A673 (cell line): ENCODE measurements around the gene SSBP4. TPM values are rescaled to one million over a fixed set of nuclear protein-coding genes. Genes with fewer than 3 reads are reported as not detected.
A peak's percentile ranks its signal among the peaks of the same experiment; 100 is the strongest.

Experiments
- BruUV-seq: library from RNA; stranded (reverse); fragments of 400-500 nt; replicated peaks from 2 replicates; lab custom pipeline; 2021; lab: Mats Ljungman, UMichigan
- CTCF ChIA-PET: fragments of 300-600 bp; sonication (Branson Sonifier 250); formaldehyde crosslinking; loops from one replicate; lab custom pipeline; 2022; ENCODE audit warnings: antibody characterized with exemption; lab: Charles Lee
- POLR2A ChIA-PET: fragments of 300-600 bp; sonication (Branson Sonifier 250); formaldehyde crosslinking; loops from one replicate; lab custom pipeline; 2022; ENCODE audit warnings: antibody characterized with exemption; ENCODE audit not compliant: low non-redundant PET; lab: Charles Lee
- DNase-seq: peaks from one replicate; pipeline ENCODE4 v3.0.0-alpha.2; 2015; ENCODE audit warnings: low spot score
- H3K27ac ChIP-seq: fragments of 200-600 bp; sonication (generic); 2 replicates; pipeline ENCODE4 v1.5.1; 2016; ENCODE audit warnings: mixed run types, low read depth, mild to moderate bottlenecking, mixed read lengths, antibody characterized with exemption, low read length; ENCODE audit not compliant: poor library complexity, severe bottlenecking
- H3K27me3 ChIP-seq: fragments of 200-600 bp; sonication (generic); replicated peaks from 2 replicates; pipeline ENCODE4 v1.6.1; 2017; ENCODE audit warnings: mixed run types, low read depth, mild to moderate bottlenecking, mixed read lengths, antibody characterized with exemption, low read length; ENCODE audit not compliant: insufficient read depth, poor library complexity
- H3K36me3 ChIP-seq: fragments of 200-600 bp; sonication (generic); 2 replicates; pipeline ENCODE4 v1.6.1; 2016; ENCODE audit warnings: mixed run types, mild to moderate bottlenecking, mixed read lengths, antibody characterized with exemption, low read length; ENCODE audit not compliant: insufficient read depth, poor library complexity, severe bottlenecking
- H3K4me1 ChIP-seq: fragments of 200-600 bp; sonication (generic); 2 replicates; pipeline ENCODE4 v1.6.1; 2017; ENCODE audit warnings: mixed run types, mild to moderate bottlenecking, mixed read lengths, antibody characterized with exemption, low read length; ENCODE audit not compliant: insufficient read depth, poor library complexity, severe bottlenecking
- H3K4me3 ChIP-seq: fragments of 200-600 bp; sonication (generic); 2 replicates; pipeline ENCODE4 v1.5.1; 2016; ENCODE audit warnings: low read depth, mixed run types, mild to moderate bottlenecking, mixed read lengths, low read length; ENCODE audit not compliant: poor library complexity, severe bottlenecking
- H3K9me3 ChIP-seq: fragments of 200-600 bp; sonication (generic); 2 replicates; pipeline ENCODE4 v1.6.1; 2016; ENCODE audit warnings: mixed run types, low read depth, mild to moderate bottlenecking, mixed read lengths, antibody characterized with exemption, low read length; ENCODE audit not compliant: poor library complexity, severe bottlenecking
- CTCF ChIP-seq: fragments of 300-800, 200-600 bp; sonication (generic); conservative IDR thresholded peaks from 2 replicates; pipeline ENCODE4 v1.5.1; 2017; ENCODE audit warnings: low read depth, mild to moderate bottlenecking, antibody characterized with exemption, low read length, moderate library complexity, mixed read lengths
- EZH2 ChIP-seq: fragments of 200-600 bp; sonication (generic); IDR thresholded peaks from 2 replicates; pipeline ENCODE4 v1.6.1; 2017; ENCODE audit warnings: borderline replicate concordance, low read depth, mild to moderate bottlenecking, mixed read lengths, antibody characterized with exemption, low read length; ENCODE audit not compliant: poor library complexity, severe bottlenecking
- intact Hi-C: fragments of 100-400 bp; cut with micrococcal nuclease; formaldehyde crosslinking; loops from one replicate; pipeline ENCODE4 v1.10.0; 2022; ENCODE audit not compliant: unreplicated experiment
- total RNA-seq: library from RNA; stranded (reverse); gene quantifications from 2 replicates; pipeline ENCODE4 v1.2.3, GENCODE V29; 2021

SSBP4 gene
- total RNA-seq, 1 experiment from 2014 or later = 248 TPM

- no peaks in the 10 kb centered on the region for H3K9me3 ChIP-seq
- H3K27ac ChIP-seq = no peak overlapping the region
- intact Hi-C loops = loop anchor here (10.0 kb wide), 3 partner anchors 134 to 524 kb away; partner anchors contain the start of genes COPE and DDX49
- CTCF ChIA-PET = no interaction called here
- no peak for DNase-seq
- H3K27me3 ChIP-seq = no peaks in the 10 kb centered on the region
- TF ChIP-seq EZH2 (no peak), CTCF (no peak)
- POLR2A ChIA-PET = no interaction called here
- peaks cover 8% of the 10 kb centered on the region for H3K4me1 ChIP-seq
- no TSS peak for BruUV-seq
- H3K4me3 ChIP-seq = no peak overlapping the region
- peaks cover 3% of the 10 kb centered on the region for H3K36me3 ChIP-seq
These were observed 41.7 kb downstream of the SSBP4 start for GRCh38 chr19:18460900-18461299.

- ChIA-PET POLR2A (no interaction called here), CTCF (interaction anchor here (0.5 to 1.2 kb wide), 5 partner anchors 10 to 360 kb away, joined by 3 to 9 read pairs (median 4); no protein-coding TSS in a partner anchor)
- Histone ChIP-seq H3K4me1 (peaks cover 8% of the 10 kb centered on the region), H3K36me3 (peaks cover 3% of the 10 kb centered on the region), H3K27me3 (no peaks in the 10 kb centered on the region), H3K27ac (no peak overlapping the region), H3K9me3 (no peaks in the 10 kb centered on the region), H3K4me3 (no peak overlapping the region)
- intact Hi-C loops = loop anchor here (10.0 kb wide), 3 partner anchors 133 to 523 kb away; partner anchors contain the start of genes COPE and DDX49
- DNase-seq = no peak
- no TSS peak for BruUV-seq
- no peak for TF ChIP-seq EZH2
- TF ChIP-seq CTCF = no peak
These were observed 42.3 kb downstream of the SSBP4 start for GRCh38 chr19:18461471-18461870.

- Histone ChIP-seq H3K9me3 (no peaks in the 10 kb centered on the region), H3K27ac (peak overlapping the region; percentile 42), H3K36me3 (no peaks in the 10 kb centered on the region), H3K4me1 (peaks cover 8% of the 10 kb centered on the region), H3K27me3 (no peaks in the 10 kb centered on the region), H3K4me3 (no peak overlapping the region)
- no peak for DNase-seq
- TF ChIP-seq CTCF (no peak), EZH2 (no peak)
- ChIA-PET CTCF (interaction anchor here (0.6 to 0.7 kb wide), 2 partner anchors 9 to 17 kb away, joined by 4 to 7 read pairs; no protein-coding TSS in a partner anchor), POLR2A (no interaction called here)
- no TSS peak for BruUV-seq
- intact Hi-C loops = loop anchor here (5.0 to 10.0 kb wide), 4 partner anchors 130 to 520 kb away; partner anchors contain the start of genes COPE and DDX49
These were observed 45.4 kb downstream of the SSBP4 start for GRCh38 chr19:18464646-18465045.
